ENCODE data around the gene TNFRSF9. TPM values are rescaled to one million over a fixed set of nuclear protein-coding genes. Genes with fewer than 3 reads are reported as not detected.

TNFRSF9 gene
- total and polyA plus RNA-seq, 2 of the 8 experiments (the other 6 are each of a cell fraction or from before 2014, with no cell fraction given): not detected

GRCh38 chr1:7893529-7894180 lies 47.0 kb downstream of the TNFRSF9 start:
- POLR2A ChIA-PET (ENCODE audit: partially characterized antibody): no interaction called here
- Histone ChIP-seq H3K4me1 (replicated peaks in 1 of 4; ENCODE audit: control insufficient read depth in 3 of 4, insufficient read depth in 4 of 4, low read length in 3 of 4) (no peaks in the 10 kb centered on the region), H3K4me3 (ENCODE audit: extremely low read depth in 1 of 4, insufficient read depth in 2 of 4, low read depth in 3 of 4, low read length in 4 of 4) (no peak overlapping the region), H4K8ac (ENCODE audit: extremely low read depth, insufficient read depth, low read length) (no peak overlapping the region), H3K79me1 (ENCODE audit: low read depth, low read length) (no peaks in the 10 kb centered on the region), H2BK12ac (ENCODE audit: low read depth, low read length) (no peak overlapping the region), H3K56ac (replicated peaks; ENCODE audit: insufficient read length, low read depth, low read length) (no peak overlapping the region), H2BK20ac (ENCODE audit: low read length) (no peak overlapping the region), H4K20me1 (replicated peaks in 1 of 2; ENCODE audit: control insufficient read depth in 1 of 2, insufficient read depth in 2 of 2, low read length in 2 of 2) (no peaks in the 10 kb centered on the region), H3K4ac (replicated peaks; ENCODE audit: insufficient read length, low read depth, low read length) (no peak overlapping the region), H3K23ac (ENCODE audit: insufficient read length) (no peak overlapping the region), H3K18ac (ENCODE audit: extremely low read depth, low read length) (no peak overlapping the region), H3K27me3 (replicated peaks in 1 of 4; ENCODE audit: control insufficient read depth in 3 of 4, extremely low read depth in 1 of 4, insufficient read depth in 3 of 4, low read length in 3 of 4) (no peaks in the 10 kb centered on the region), H2AFZ (ENCODE audit: low read length) (no peak overlapping the region), H2BK120ac (replicated peaks; ENCODE audit: low read depth, low read length) (no peak overlapping the region), H4K5ac (ENCODE audit: insufficient read length, low read depth, low read length) (no peak overlapping the region), H2BK5ac (ENCODE audit: low read depth, low read length) (no peak overlapping the region), H2AK5ac (ENCODE audit: low read depth, low read length) (no peak overlapping the region), H4K91ac (replicated peaks; ENCODE audit: insufficient read length, low read length) (no peak overlapping the region), H3K36me3 (ENCODE audit: control insufficient read depth in 2 of 4, insufficient read depth in 4 of 4, low read length in 3 of 4) (no peaks in the 10 kb centered on the region), H3K79me2 (ENCODE audit: control insufficient read depth in 1 of 2, insufficient read depth in 2 of 2, low read length in 2 of 2) (no peaks in the 10 kb centered on the region), H3K9me3 (ENCODE audit: insufficient read depth in 2 of 2, low read depth in 1 of 2, low read length in 1 of 2) (peaks cover 0 to 3% of the 10 kb centered on the region in 2 experiments; a peak in 1 of 4 replicates), H3K9ac (replicated peaks in 1 of 4; ENCODE audit: extremely low read depth in 1 of 4, low read depth in 3 of 4, low read length in 3 of 4) (no peak overlapping the region), H3K14ac (ENCODE audit: insufficient read length) (no peak overlapping the region), H3K27ac (ENCODE audit: low read depth, low read length) (no peak overlapping the region), H3K4me2 (ENCODE audit: insufficient read depth in 1 of 2, low read depth in 2 of 2, low read length in 2 of 2) (no peak overlapping the region), H2BK15ac (ENCODE audit: low read length) (no peak overlapping the region), H3K23me2 (ENCODE audit: low read depth, low read length) (no peaks in the 10 kb centered on the region)
- TF ChIP-seq FOSL1 (IDR thresholded peaks at IDR 0.05; ENCODE audit: insufficient read depth, low read depth, low read length): no peak
- no peak for TF ChIP-seq POLR2A (IDR thresholded peaks at IDR 0.05; ENCODE audit: control extremely low read depth in 1 of 2, low read depth in 2 of 2, low read length in 2 of 2)
- TF ChIP-seq ZNF274 (IDR thresholded peaks at IDR 0.05; ENCODE audit: borderline replicate concordance, extremely low read depth, low read length): no peak
- no peak for TF ChIP-seq NANOG (IDR thresholded peaks at IDR 0.05; ENCODE audit: insufficient read depth, low read depth, low read length, poor library complexity, severe bottlenecking)
- TF ChIP-seq SIX5 (IDR thresholded peaks at IDR 0.05; ENCODE audit: low read depth, low read length): no peak
- no peak for FAIRE-seq
- CTCF ChIA-PET (ENCODE audit: partially characterized antibody): interaction anchor here (0.7 to 1.5 kb wide), 3 partner anchors 10 to 919 kb away, joined by 3 to 6 read pairs (median 4); no protein-coding TSS in a partner anchor
- DNase-seq (ENCODE audit: low read depth in 1 of 2, low spot score in 2 of 2): no peak
- 90 to 100% methylated on average over 3 to 13 of the region's 13 CpGs for WGBS, 2 experiments (ENCODE audit: extremely low coverage in 1 of 2, insufficient coverage in 1 of 2, insufficient read length in 1 of 2, insufficient replicate concordance in 2 of 2, low coverage in 1 of 2, low lambda C conversion rate in 2 of 2, missing lambda C conversion rate in 1 of 2)

Data from H1 (cell line).